ENCODE data around the gene TEDC1. TPM values are rescaled to one million over a fixed set of nuclear protein-coding genes. Genes with fewer than 3 reads are reported as not detected.

The TEDC1 gene
- polyA plus RNA-seq, 1 donor (not counting 4 experiments of a cell fraction or from before 2014, with no cell fraction given): 5.0 TPM

DNA sequence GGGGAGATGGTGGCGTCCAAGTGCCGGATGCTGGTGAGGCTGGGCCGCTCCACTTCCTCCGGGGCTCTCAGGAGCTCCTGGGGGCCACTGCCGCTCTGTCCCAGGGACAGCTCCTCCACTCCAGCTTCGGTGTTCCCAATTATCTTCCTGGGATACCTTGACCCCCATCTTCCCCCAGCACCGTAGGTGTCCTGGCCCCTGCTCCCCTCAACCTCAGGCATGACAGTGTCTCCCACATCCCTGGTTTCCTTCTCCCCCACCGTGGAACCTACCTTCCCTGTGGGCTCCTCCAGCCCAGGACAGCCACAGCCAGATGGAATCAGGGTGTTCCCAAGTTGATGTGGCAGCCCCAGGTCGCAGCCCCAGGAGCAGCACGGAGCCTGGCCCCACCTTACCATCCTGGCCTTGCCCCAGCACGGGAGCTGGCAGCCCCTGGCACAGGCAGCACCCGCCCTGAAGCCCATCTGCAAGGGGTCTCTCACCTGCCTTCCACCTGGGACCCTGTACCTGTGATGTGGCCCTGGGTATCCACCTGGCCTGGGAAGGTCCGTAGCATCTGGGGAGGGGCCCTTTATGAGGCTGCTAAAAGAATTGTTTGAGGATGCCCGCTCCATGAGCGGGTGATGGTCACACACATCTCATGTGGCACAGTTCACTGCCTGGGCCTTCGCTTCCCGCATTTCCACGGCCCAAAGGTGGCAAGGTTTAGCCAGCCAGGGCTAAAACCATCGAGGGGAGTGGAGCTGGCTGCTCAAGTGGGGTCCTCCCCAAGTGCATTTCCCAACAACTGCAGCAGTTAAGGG lies 39.4 kb downstream of the TEDC1 start:
- Histone ChIP-seq H3K4me2 (ENCODE audit: control insufficient read depth, extremely low read depth, insufficient read depth, low read depth, low read length) (no peak overlapping the region), H3K36me3 (ENCODE audit: control insufficient read depth in 2 of 2, extremely low read depth in 1 of 2, insufficient read depth in 2 of 2, low read length in 2 of 2) (no peaks in the 10 kb centered on the region), H3K79me2 (ENCODE audit: control insufficient read depth, insufficient read depth, low read length) (no peaks in the 10 kb centered on the region), H3K27me3 (ENCODE audit: control insufficient read depth, extremely low read depth, insufficient read depth, low read length) (peaks cover 40% of the 10 kb centered on the region), H3K4me1 (ENCODE audit: control insufficient read depth, extremely low read depth, insufficient read depth, low read length) (peaks cover 7% of the 10 kb centered on the region), H3K9me1 (ENCODE audit: control insufficient read depth, extremely low read depth, insufficient read depth, low read length) (no peaks in the 10 kb centered on the region), H2AFZ (ENCODE audit: control insufficient read depth, low read length) (no peak overlapping the region), H4K20me1 (ENCODE audit: control insufficient read depth, extremely low read depth, insufficient read depth, low read length) (no peaks in the 10 kb centered on the region), H3K4me3 (ENCODE audit: control insufficient read depth in 2 of 3, extremely low read depth in 1 of 3, insufficient read depth in 2 of 3, low read depth in 1 of 3, low read length in 3 of 3) (no peak overlapping the region), H3K9me3 (ENCODE audit: control insufficient read depth, low read depth, low read length) (no peaks in the 10 kb centered on the region), H3K9ac (ENCODE audit: control insufficient read depth, extremely low read depth, insufficient read depth, low read length) (no peak overlapping the region), H3K27ac (ENCODE audit: control insufficient read depth, insufficient read depth, low read length) (no peak overlapping the region)
- FAIRE-seq (no peak), DNase-seq (ENCODE audit: low read depth, low spot score) (no peak)
- dilution Hi-C loops (cut with MboI; ENCODE audit: extremely low pct_ligation_motif_present, low sequenced_read_pairs): no loop called here
- TF ChIP-seq, protein P1, sequence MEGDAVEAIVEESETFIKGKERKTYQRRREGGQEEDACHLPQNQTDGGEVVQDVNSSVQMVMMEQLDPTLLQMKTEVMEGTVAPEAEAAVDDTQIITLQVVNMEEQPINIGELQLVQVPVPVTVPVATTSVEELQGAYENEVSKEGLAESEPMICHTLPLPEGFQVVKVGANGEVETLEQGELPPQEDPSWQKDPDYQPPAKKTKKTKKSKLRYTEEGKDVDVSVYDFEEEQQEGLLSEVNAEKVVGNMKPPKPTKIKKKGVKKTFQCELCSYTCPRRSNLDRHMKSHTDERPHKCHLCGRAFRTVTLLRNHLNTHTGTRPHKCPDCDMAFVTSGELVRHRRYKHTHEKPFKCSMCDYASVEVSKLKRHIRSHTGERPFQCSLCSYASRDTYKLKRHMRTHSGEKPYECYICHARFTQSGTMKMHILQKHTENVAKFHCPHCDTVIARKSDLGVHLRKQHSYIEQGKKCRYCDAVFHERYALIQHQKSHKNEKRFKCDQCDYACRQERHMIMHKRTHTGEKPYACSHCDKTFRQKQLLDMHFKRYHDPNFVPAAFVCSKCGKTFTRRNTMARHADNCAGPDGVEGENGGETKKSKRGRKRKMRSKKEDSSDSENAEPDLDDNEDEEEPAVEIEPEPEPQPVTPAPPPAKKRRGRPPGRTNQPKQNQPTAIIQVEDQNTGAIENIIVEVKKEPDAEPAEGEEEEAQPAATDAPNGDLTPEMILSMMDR (optimal IDR thresholded peaks at IDR 0.05 in 1 of 3, IDR thresholded peaks at IDR 0.05 in 1 of 3, conservative IDR thresholded peaks at IDR 0.05 in 1 of 3; ENCODE audit: extremely low read depth in 1 of 3, insufficient read depth in 2 of 3, low read length in 3 of 3): no peak
- no peak for TF ChIP-seq EZH2 (IDR thresholded peaks at IDR 0.05; ENCODE audit: low read length)

DNA sequence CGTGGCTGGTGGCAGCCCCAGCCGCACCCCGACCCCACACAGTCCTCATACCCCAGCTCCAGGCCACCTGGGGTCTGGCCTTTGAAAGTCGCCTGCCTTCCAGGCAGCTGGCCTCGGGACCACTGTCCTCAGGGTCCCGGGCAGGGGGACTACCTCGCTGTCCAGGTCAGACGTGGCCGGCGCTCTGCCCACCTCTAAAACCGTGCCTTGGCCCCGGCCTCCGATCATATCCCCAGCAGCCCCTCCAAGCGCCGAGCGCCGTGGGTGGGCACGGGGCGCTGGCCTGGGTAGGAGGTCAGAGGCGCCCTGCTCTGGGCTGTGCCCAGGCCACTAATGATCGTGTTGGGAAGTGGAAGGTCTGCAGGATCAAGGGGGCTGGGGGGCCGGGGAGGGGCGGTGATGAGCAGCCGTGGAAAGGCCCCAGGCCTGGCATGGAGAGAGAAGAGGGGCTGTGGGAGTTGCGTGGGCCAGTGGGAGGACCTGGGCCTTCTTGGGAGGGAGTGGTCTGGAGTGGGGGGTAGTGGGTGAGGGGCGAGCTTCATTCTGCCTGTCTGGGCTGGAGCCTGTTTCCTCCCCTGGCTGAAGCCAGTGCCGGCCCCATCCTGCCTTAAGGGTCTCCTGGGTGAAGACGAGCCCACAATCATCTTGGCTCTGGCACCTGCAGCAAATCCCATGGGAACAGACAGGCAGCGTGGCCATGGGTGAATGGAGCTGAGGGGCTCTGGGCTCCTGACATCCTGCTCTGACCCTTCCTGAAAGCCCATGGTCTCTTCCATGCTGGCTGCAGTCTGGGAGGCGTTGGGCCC lies 40.2 kb downstream of the TEDC1 start:
- H3K9me1 ChIP-seq (ENCODE audit: control insufficient read depth, extremely low read depth, insufficient read depth, low read length): no peaks in the 10 kb centered on the region
- no peaks in the 10 kb centered on the region for H4K20me1 ChIP-seq (ENCODE audit: control insufficient read depth, extremely low read depth, insufficient read depth, low read length)
- no peaks in the 10 kb centered on the region for H3K36me3 ChIP-seq (ENCODE audit: control insufficient read depth in 2 of 2, extremely low read depth in 1 of 2, insufficient read depth in 2 of 2, low read length in 2 of 2)
- FAIRE-seq (no peak), DNase-seq (ENCODE audit: low read depth, low spot score) (no peak)
- dilution Hi-C loops (cut with MboI; ENCODE audit: extremely low pct_ligation_motif_present, low sequenced_read_pairs): no loop called here
- H3K27ac ChIP-seq (ENCODE audit: control insufficient read depth, insufficient read depth, low read length): no peak overlapping the region
- H3K9me3 ChIP-seq (ENCODE audit: control insufficient read depth, low read depth, low read length): no peaks in the 10 kb centered on the region
- H3K4me2 ChIP-seq (ENCODE audit: control insufficient read depth, extremely low read depth, insufficient read depth, low read depth, low read length): no peak overlapping the region
- peaks cover 32% of the 10 kb centered on the region for H3K27me3 ChIP-seq (ENCODE audit: control insufficient read depth, extremely low read depth, insufficient read depth, low read length)
- no peaks in the 10 kb centered on the region for H3K79me2 ChIP-seq (ENCODE audit: control insufficient read depth, insufficient read depth, low read length)
- H3K4me3 ChIP-seq (ENCODE audit: control insufficient read depth in 2 of 3, extremely low read depth in 1 of 3, insufficient read depth in 2 of 3, low read depth in 1 of 3, low read length in 3 of 3): no peak overlapping the region
- H2AFZ ChIP-seq (ENCODE audit: control insufficient read depth, low read length): no peak overlapping the region
- peaks cover 7% of the 10 kb centered on the region for H3K4me1 ChIP-seq (ENCODE audit: control insufficient read depth, extremely low read depth, insufficient read depth, low read length)
- TF ChIP-seq EZH2 (IDR thresholded peaks at IDR 0.05; ENCODE audit: low read length): no peak
- TF ChIP-seq, protein P1 (optimal IDR thresholded peaks at IDR 0.05 in 1 of 3, IDR thresholded peaks at IDR 0.05 in 1 of 3, conservative IDR thresholded peaks at IDR 0.05 in 1 of 3; ENCODE audit: extremely low read depth in 1 of 3, insufficient read depth in 2 of 3, low read length in 3 of 3): no peak
- no peak overlapping the region for H3K9ac ChIP-seq (ENCODE audit: control insufficient read depth, extremely low read depth, insufficient read depth, low read length)

All from keratinocyte (primary cell).